Activated CD8-positive, alpha-beta T cell treated with anti-CD3 and anti-CD28 coated beads, Interleukin-2, amount 10 ng/mL, durations not matched to agents 7 days and 5 days (primary cell): Measurements from ENCODE around the gene POTEB3. TPM values are rescaled to one million over a fixed set of nuclear protein-coding genes. Genes with fewer than 3 reads are reported as not detected.
"Not testable (repeated sequence)": the region's sequence is repeated elsewhere in the genome, so short reads cannot be mapped to it uniquely, and the experiment has no call there.

Experiments used
- ATAC-seq: fragments of 150-1000 bp; cut with Tn5 transposase; one replicate; pipeline ENCODE4 v1.10.0; 2021; ENCODE audit warnings: moderate library complexity
- CTCF ChIA-PET: fragments of 350-600 bp; sonication (Branson Sonifier 250); formaldehyde crosslinking; loops from one replicate; lab custom pipeline; 2021; ENCODE audit warnings: antibody characterized with exemption; lab: Charles Lee
- POLR2A ChIA-PET: fragments of 350-600 bp; sonication (Branson Sonifier 250); formaldehyde crosslinking; loops from one replicate; lab custom pipeline; 2021; ENCODE audit warnings: antibody characterized with exemption; lab: Charles Lee
- DNase-seq: peaks from one replicate; pipeline ENCODE4 v3.0.0-alpha.2; 2020
- H3K27ac Mint-ChIP-seq: one replicate; pipeline ENCODE4 v1.8.0; 2021; ENCODE audit warnings: mild to moderate bottlenecking, mixed read lengths
- H3K27me3 Mint-ChIP-seq: one replicate; pipeline ENCODE4 v1.8.0; 2021; ENCODE audit warnings: low read depth, mixed read lengths
- H3K36me3 Mint-ChIP-seq: one replicate; pipeline ENCODE4 v1.8.0; 2021; ENCODE audit warnings: low read depth, mixed read lengths
- H3K4me1 Mint-ChIP-seq: one replicate; pipeline ENCODE4 v1.8.0; 2021; ENCODE audit warnings: low read depth, mixed read lengths
- H3K4me3 Mint-ChIP-seq: one replicate; pipeline ENCODE4 v1.8.0; 2021; ENCODE audit warnings: mild to moderate bottlenecking, mixed read lengths
- H3K9me3 Mint-ChIP-seq: one replicate; pipeline ENCODE4 v1.8.0; 2022; ENCODE audit warnings: mixed read lengths; ENCODE audit not compliant: insufficient read depth
- total RNA-seq, 2 experiments: library from RNA; stranded (reverse); gene quantifications; one replicate each; pipeline ENCODE4 v1.2.3, GENCODE V29; 2021

The POTEB3 gene
- not detected for total RNA-seq

GRCh38 chr15:21440399-21440798, at the start of gene POTEB3:
Gene POTEB3, minus strand, starts transcription at chr15:21440499. Its CDS starts 488 bp downstream, at chr15:21440011.
- H3K9me3 Mint-ChIP-seq, CTCF ChIA-PET, H3K27ac Mint-ChIP-seq, H3K36me3 Mint-ChIP-seq, POLR2A ChIA-PET, H3K4me3 Mint-ChIP-seq, DNase-seq, H3K4me1 Mint-ChIP-seq, ATAC-seq, H3K27me3 Mint-ChIP-seq: not testable (repeated sequence)

- H3K27me3 Mint-ChIP-seq, H3K4me1 Mint-ChIP-seq, H3K27ac Mint-ChIP-seq, CTCF ChIA-PET, H3K4me3 Mint-ChIP-seq, POLR2A ChIA-PET, ATAC-seq, H3K36me3 Mint-ChIP-seq, DNase-seq, H3K9me3 Mint-ChIP-seq: not testable (repeated sequence)
Observed at GRCh38 chr15:21453683-21454082, 13.4 kb upstream of the POTEB3 start.

- POLR2A ChIA-PET, H3K4me1 Mint-ChIP-seq, H3K27ac Mint-ChIP-seq, H3K4me3 Mint-ChIP-seq, ATAC-seq, H3K36me3 Mint-ChIP-seq, H3K27me3 Mint-ChIP-seq, CTCF ChIA-PET, H3K9me3 Mint-ChIP-seq, DNase-seq: not testable (repeated sequence)
Observed at GRCh38 chr15:21451920-21452563, 11.7 kb upstream of the POTEB3 start.

GRCh38 chr15:21451487-21451886, 11.2 kb upstream of the POTEB3 start:
- DNase-seq, H3K4me3 Mint-ChIP-seq, POLR2A ChIA-PET, H3K4me1 Mint-ChIP-seq, H3K27ac Mint-ChIP-seq, ATAC-seq, H3K36me3 Mint-ChIP-seq, H3K27me3 Mint-ChIP-seq, H3K9me3 Mint-ChIP-seq, CTCF ChIA-PET: not testable (repeated sequence)

GRCh38 chr15:21407366-21407765, 32.9 kb downstream of the POTEB3 start:
- H3K36me3 Mint-ChIP-seq, POLR2A ChIA-PET, H3K27ac Mint-ChIP-seq, DNase-seq, H3K9me3 Mint-ChIP-seq, H3K4me3 Mint-ChIP-seq, ATAC-seq, CTCF ChIA-PET, H3K27me3 Mint-ChIP-seq, H3K4me1 Mint-ChIP-seq: not testable (repeated sequence)

- CTCF ChIA-PET, H3K27me3 Mint-ChIP-seq, ATAC-seq, H3K4me1 Mint-ChIP-seq, H3K27ac Mint-ChIP-seq, H3K9me3 Mint-ChIP-seq, POLR2A ChIA-PET, DNase-seq, H3K4me3 Mint-ChIP-seq, H3K36me3 Mint-ChIP-seq: not testable (repeated sequence)
Observed at GRCh38 chr15:21401531-21401930, 38.8 kb downstream of the POTEB3 start.

GRCh38 chr15:21399111-21399510, 41.2 kb downstream of the POTEB3 start:
- H3K27ac Mint-ChIP-seq, H3K4me1 Mint-ChIP-seq, ATAC-seq, DNase-seq, H3K9me3 Mint-ChIP-seq, H3K27me3 Mint-ChIP-seq, H3K4me3 Mint-ChIP-seq, H3K36me3 Mint-ChIP-seq, CTCF ChIA-PET, POLR2A ChIA-PET: not testable (repeated sequence)

GRCh38 chr15:21398511-21398910, 41.8 kb downstream of the POTEB3 start:
- H3K9me3 Mint-ChIP-seq, H3K36me3 Mint-ChIP-seq, POLR2A ChIA-PET, H3K27me3 Mint-ChIP-seq, ATAC-seq, H3K4me1 Mint-ChIP-seq, CTCF ChIA-PET, DNase-seq, H3K27ac Mint-ChIP-seq, H3K4me3 Mint-ChIP-seq: not testable (repeated sequence)

- H3K9me3 Mint-ChIP-seq, CTCF ChIA-PET, H3K4me3 Mint-ChIP-seq, H3K27me3 Mint-ChIP-seq, H3K27ac Mint-ChIP-seq, POLR2A ChIA-PET, ATAC-seq, H3K36me3 Mint-ChIP-seq, DNase-seq, H3K4me1 Mint-ChIP-seq: not testable (repeated sequence)
Observed at GRCh38 chr15:21397656-21398055, 42.6 kb downstream of the POTEB3 start.

- H3K4me1 Mint-ChIP-seq, H3K9me3 Mint-ChIP-seq, POLR2A ChIA-PET, H3K27ac Mint-ChIP-seq, H3K4me3 Mint-ChIP-seq, H3K36me3 Mint-ChIP-seq, H3K27me3 Mint-ChIP-seq, ATAC-seq, DNase-seq, CTCF ChIA-PET: not testable (repeated sequence)
Observed at GRCh38 chr15:21397186-21397585, 43.1 kb downstream of the POTEB3 start.

GRCh38 chr15:21385961-21386360, 54.3 kb downstream of the POTEB3 start:
- H3K4me1 Mint-ChIP-seq, H3K4me3 Mint-ChIP-seq, H3K36me3 Mint-ChIP-seq, DNase-seq, POLR2A ChIA-PET, H3K27me3 Mint-ChIP-seq, H3K9me3 Mint-ChIP-seq, CTCF ChIA-PET, H3K27ac Mint-ChIP-seq, ATAC-seq: not testable (repeated sequence)

GRCh38 chr15:21383866-21384485, 56.3 kb downstream of the POTEB3 start:
- H3K36me3 Mint-ChIP-seq, H3K4me3 Mint-ChIP-seq, H3K9me3 Mint-ChIP-seq, CTCF ChIA-PET, DNase-seq, H3K4me1 Mint-ChIP-seq, POLR2A ChIA-PET, ATAC-seq, H3K27me3 Mint-ChIP-seq, H3K27ac Mint-ChIP-seq: not testable (repeated sequence)
